IMR-90 (cell line): ENCODE measurements around the gene HNRNPAB.

ENCODE experiments used
- CTCF ChIP-seq: conservative IDR thresholded peaks from 2 replicates; pipeline ENCODE4 v1.5.1; 2012; ENCODE audit warnings: mild to moderate bottlenecking, low read depth, low read length, improper control_type of control experiment
- POLR2A ChIP-seq: IDR thresholded peaks from 2 replicates; pipeline ENCODE4 v1.6.1; 2012; ENCODE audit warnings: mild to moderate bottlenecking, low read depth, low read length
- SMC3 ChIP-seq: fragments of 150-350 bp; IDR thresholded peaks from 2 replicates; pipeline ENCODE4 v1.6.1; 2016; ENCODE audit warnings: low read depth, mild to moderate bottlenecking, antibody characterized with exemption, low read length, moderate library complexity

GRCh38 chr5:178231539-178232123 lies 27.3 kb downstream of the HNRNPAB start:
- TF ChIP-seq POLR2A, result no peak
- no peak for TF ChIP-seq CTCF
- TF ChIP-seq SMC3, result no peak
